CD14-positive monocyte (primary cell): ENCODE data around the gene COL4A1. TPM values are rescaled to one million over a fixed set of nuclear protein-coding genes. Genes with fewer than 3 reads are reported as not detected.
A peak's percentile ranks its signal among the peaks of the same experiment; 100 is the strongest.

Experiments
- DNase-seq, 3 donors: peaks; one replicate each; pipeline ENCODE4 v3.0.0-alpha.2; 2011 to 2022
- H2AFZ ChIP-seq: 2 replicates; pipeline ENCODE4 v1.6.0; 2012; ENCODE audit warnings: mild to moderate bottlenecking, low read depth, low read length, inconsistent platforms; ENCODE audit not compliant: insufficient read depth, poor library complexity, severe bottlenecking
- H3K27ac ChIP-seq, 2 donors: 1 replicate in 1 of 2; 2 replicates in 1 of 2; pipeline ENCODE4 v1.5.1; 2012 to 2013; ENCODE audit warnings: low read length in 2 of 2, control low read depth in 1 of 2, inconsistent platforms in 1 of 2, low read depth in 1 of 2, mild to moderate bottlenecking in 1 of 2
- H3K27me3 ChIP-seq, 2 donors: one replicate each; pipeline versions ENCODE4 v1.6.0 to v1.6.1; 2011 to 2013; ENCODE audit warnings: low read length in 2 of 2; ENCODE audit not compliant: control insufficient read depth in 2 of 2, insufficient read depth in 2 of 2
- H3K36me3 ChIP-seq, 2 donors: replicated peaks in 1 of 2; 1 replicate in 1 of 2; 2 replicates in 1 of 2; pipeline versions ENCODE4 v1.5.1 to v1.6.1; 2012 to 2013; ENCODE audit warnings: low read length in 2 of 2, control low read depth in 1 of 2, inconsistent platforms in 1 of 2, mild to moderate bottlenecking in 1 of 2; ENCODE audit not compliant: insufficient read depth in 2 of 2, control insufficient read depth in 1 of 2
- H3K4me1 ChIP-seq, 2 donors: 1 replicate in 1 of 2; 2 replicates in 1 of 2; pipeline versions ENCODE4 v1.5.1 to v1.6.1; 2012 to 2013; ENCODE audit warnings: low read length in 2 of 2, control low read depth in 1 of 2, inconsistent platforms in 1 of 2, mild to moderate bottlenecking in 1 of 2, moderate library complexity in 1 of 2; ENCODE audit not compliant: insufficient read depth in 2 of 2, control insufficient read depth in 1 of 2
- H3K4me2 ChIP-seq: replicated peaks from 2 replicates; pipeline ENCODE3; 2012; ENCODE audit warnings: low read length, moderate library complexity, mild to moderate bottlenecking; ENCODE audit not compliant: poor library complexity, severe bottlenecking; ENCODE audit errors: extremely low read depth
- H3K4me3 ChIP-seq, 3 experiments: fragments of 200-600 bp in 1 of 3; sonication (generic) in 1 of 3; replicated peaks in 1 of 3; 1 replicate in 2 of 3; 2 replicates in 1 of 3; pipeline ENCODE4 v1.5.1; 2011 to 2013; ENCODE audit warnings: low read length in 3 of 3, mild to moderate bottlenecking in 3 of 3, control low read depth in 2 of 3, low read depth in 2 of 3, inconsistent platforms in 1 of 3, moderate library complexity in 1 of 3
- H3K79me2 ChIP-seq: 2 replicates; pipeline ENCODE4 v1.6.0; 2012; ENCODE audit warnings: mild to moderate bottlenecking, control low read depth, inconsistent platforms, low read length, moderate library complexity; ENCODE audit not compliant: insufficient read depth
- H3K9ac ChIP-seq: 2 replicates; pipeline ENCODE4 v1.6.0; 2017; ENCODE audit warnings: low read length, mild to moderate bottlenecking; ENCODE audit not compliant: insufficient read depth, poor library complexity, severe bottlenecking
- H3K9me3 ChIP-seq, 2 donors: replicated peaks in 1 of 2; 1 replicate in 1 of 2; 2 replicates in 1 of 2; pipeline versions ENCODE4 v1.5.1 to v1.6.1; 2012 to 2013; ENCODE audit warnings: low read length in 2 of 2, control low read depth in 1 of 2; ENCODE audit not compliant: control insufficient read depth in 1 of 2, insufficient read depth in 1 of 2
- H4K20me1 ChIP-seq: 2 replicates; pipeline ENCODE4 v1.6.0; 2012; ENCODE audit warnings: mild to moderate bottlenecking, low read length, control low read depth, moderate library complexity; ENCODE audit not compliant: insufficient read depth
- H3K27ac Mint-ChIP-seq, 7 donors: one replicate each; pipeline ENCODE4 v1.8.0; 2020; ENCODE audit warnings: mild to moderate bottlenecking in 7 of 7, mixed read lengths in 7 of 7, moderate library complexity in 6 of 7, inconsistent platforms in 2 of 7
- H3K27me3 Mint-ChIP-seq, 3 donors: one replicate each; pipeline ENCODE4 v1.8.0; 2021 to 2022; ENCODE audit warnings: low read depth in 3 of 3, mild to moderate bottlenecking in 3 of 3, mixed read lengths in 3 of 3, moderate library complexity in 3 of 3, inconsistent platforms in 1 of 3
- H3K36me3 Mint-ChIP-seq, 2 donors: one replicate each; pipeline ENCODE4 v1.8.0; 2020; ENCODE audit warnings: mixed read lengths in 2 of 2, inconsistent platforms in 1 of 2, mild to moderate bottlenecking in 1 of 2
- H3K4me1 Mint-ChIP-seq: one replicate; pipeline ENCODE4 v1.8.0; 2020; ENCODE audit warnings: mild to moderate bottlenecking, mixed read lengths
- H3K4me3 Mint-ChIP-seq, 2 donors: one replicate each; pipeline ENCODE4 v1.8.0; 2020; ENCODE audit warnings: mild to moderate bottlenecking in 2 of 2, mixed read lengths in 2 of 2, moderate library complexity in 1 of 2
- H3K9me3 Mint-ChIP-seq, 7 donors: one replicate each; pipeline ENCODE4 v1.8.0; 2020 to 2022; ENCODE audit warnings: mixed read lengths in 7 of 7, mild to moderate bottlenecking in 6 of 7, moderate library complexity in 6 of 7, inconsistent platforms in 2 of 7
- WGBS: methylation state at CpG from one replicate; pipeline ENCODE4 v1.1.5; 2013; ENCODE audit warnings: missing lambda C conversion rate; ENCODE audit not compliant: insufficient coverage; 5-methylcytosine and 5-hydroxymethylcytosine counted together
- intact Hi-C, 2 donors: fragments of 100-400 bp; cut with micrococcal nuclease; formaldehyde crosslinking; loops; one replicate each; pipeline versions ENCODE4 v1.15.0 to v1.15.1; 2023
- polyA plus RNA-seq, 3 donors: library from polyadenylated mRNA; depleted of rRNA in 1 of 3; unstranded in 2 of 3; stranded (reverse) in 1 of 3; fragments of 300-500 nt in 2 of 3; fragments of >200 nt in 1 of 3; fragmentation: Illumina TruSeq in 2 of 3; gene quantifications; 1 replicate in 2 of 3; 2 replicates in 1 of 3; pipeline ENCODE4 v1.2.3, GENCODE V29; 2012 to 2021
- TF ChIP-seq, protein P1 (sequence below): fragments of 200-600 bp; IDR thresholded peaks from one replicate; pipeline ENCODE4 v1.8.0; 2022; ENCODE audit warnings: antibody characterized with exemption, mild to moderate bottlenecking

The COL4A1 gene
- polyA plus RNA-seq, 3 donors: 0.16 to 0.25 TPM; not detected in 1

GRCh38 chr13:110262082-110262436, 44.9 kb downstream of the COL4A1 start:
- H3K79me2 ChIP-seq: no peaks in the 10 kb centered on the region
- H3K27ac Mint-ChIP-seq: no peak overlapping the region
- no peaks in the 10 kb centered on the region for H3K4me1 Mint-ChIP-seq
- no peak overlapping the region for H2AFZ ChIP-seq
- no peaks in the 10 kb centered on the region for H3K4me1 ChIP-seq
- no peak overlapping the region for H3K4me2 ChIP-seq
- H3K36me3 Mint-ChIP-seq: no peaks in the 10 kb centered on the region
- no peaks in the 10 kb centered on the region for H3K9me3 ChIP-seq
- H3K36me3 ChIP-seq: no peaks in the 10 kb centered on the region
- H3K27ac ChIP-seq: no peak overlapping the region
- no peak overlapping the region for H3K9ac ChIP-seq
- no peak overlapping the region for H3K4me3 ChIP-seq
- H3K27me3 Mint-ChIP-seq: peaks cover 21 to 45% (median 22%) of the 10 kb centered on the region in 3 donors
- TF ChIP-seq, protein P1, sequence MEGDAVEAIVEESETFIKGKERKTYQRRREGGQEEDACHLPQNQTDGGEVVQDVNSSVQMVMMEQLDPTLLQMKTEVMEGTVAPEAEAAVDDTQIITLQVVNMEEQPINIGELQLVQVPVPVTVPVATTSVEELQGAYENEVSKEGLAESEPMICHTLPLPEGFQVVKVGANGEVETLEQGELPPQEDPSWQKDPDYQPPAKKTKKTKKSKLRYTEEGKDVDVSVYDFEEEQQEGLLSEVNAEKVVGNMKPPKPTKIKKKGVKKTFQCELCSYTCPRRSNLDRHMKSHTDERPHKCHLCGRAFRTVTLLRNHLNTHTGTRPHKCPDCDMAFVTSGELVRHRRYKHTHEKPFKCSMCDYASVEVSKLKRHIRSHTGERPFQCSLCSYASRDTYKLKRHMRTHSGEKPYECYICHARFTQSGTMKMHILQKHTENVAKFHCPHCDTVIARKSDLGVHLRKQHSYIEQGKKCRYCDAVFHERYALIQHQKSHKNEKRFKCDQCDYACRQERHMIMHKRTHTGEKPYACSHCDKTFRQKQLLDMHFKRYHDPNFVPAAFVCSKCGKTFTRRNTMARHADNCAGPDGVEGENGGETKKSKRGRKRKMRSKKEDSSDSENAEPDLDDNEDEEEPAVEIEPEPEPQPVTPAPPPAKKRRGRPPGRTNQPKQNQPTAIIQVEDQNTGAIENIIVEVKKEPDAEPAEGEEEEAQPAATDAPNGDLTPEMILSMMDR: no peak
- no peak for DNase-seq
- peak overlapping the region in 1 of 2 donors; percentile 13 for H3K4me3 Mint-ChIP-seq
- H3K27me3 ChIP-seq: peaks cover 0 to 12% of the 10 kb centered on the region in 2 donors
- no peaks in the 10 kb centered on the region for H4K20me1 ChIP-seq
- WGBS: 81% methylated on average over 8 of the region's 11 CpGs
- peaks cover 0 to 2% (median 2%) of the 10 kb centered on the region in 7 donors for H3K9me3 Mint-ChIP-seq
- intact Hi-C loops: no loop called here

DNA sequence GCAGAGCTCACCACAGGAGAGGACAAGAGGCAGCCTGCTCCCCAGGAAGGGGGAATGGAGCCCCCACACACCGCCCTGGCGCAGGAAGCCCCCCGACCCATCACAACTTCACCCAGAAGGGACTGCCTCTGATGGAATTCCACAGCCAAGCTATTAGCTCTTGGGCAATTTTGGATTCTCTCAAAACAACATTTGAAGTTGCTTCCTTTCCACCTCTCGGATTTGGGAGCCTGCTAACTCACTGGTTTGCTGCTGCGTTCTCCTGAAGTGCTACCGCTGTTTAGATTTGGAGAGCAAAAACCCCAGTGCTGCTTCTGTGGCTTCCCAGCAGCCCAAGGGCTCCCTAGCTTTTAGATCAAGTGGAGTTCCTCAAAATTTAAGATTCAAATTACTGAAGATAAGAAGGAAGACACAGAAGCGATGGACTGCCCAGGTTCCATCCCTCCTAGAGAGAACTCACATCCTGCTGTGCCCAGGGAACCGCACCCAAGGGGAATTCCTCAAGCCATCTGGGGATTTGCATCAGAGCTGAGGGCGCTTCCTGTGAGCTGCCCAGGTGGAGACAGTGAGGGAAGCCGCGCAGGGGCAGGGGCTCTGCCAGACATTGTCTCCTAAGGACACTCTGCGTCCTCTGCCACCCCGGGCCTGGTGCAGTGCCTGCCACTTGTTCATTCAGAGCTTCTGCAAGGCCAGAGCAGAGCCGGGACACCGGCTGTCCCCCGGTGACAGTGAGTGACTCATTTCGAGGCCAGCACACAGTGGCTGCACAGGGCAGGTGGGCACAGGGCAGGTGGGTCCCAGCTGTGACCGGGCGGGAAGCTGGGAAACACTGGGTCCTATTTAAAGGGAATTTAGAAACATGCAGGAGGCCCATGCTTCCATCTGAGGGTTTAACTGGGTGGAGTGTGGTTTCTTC, 45.5 kb downstream of the COL4A1 start:
- Mint-ChIP-seq H3K27me3 (peaks cover 20 to 42% (median 23%) of the 10 kb centered on the region in 3 donors), H3K9me3 (peaks cover 0 to 2% (median 2%) of the 10 kb centered on the region in 7 donors), H3K27ac (no peak overlapping the region), H3K36me3 (no peaks in the 10 kb centered on the region), H3K4me3 (peak overlapping the region in 1 of 2 donors; percentile 13), H3K4me1 (no peaks in the 10 kb centered on the region)
- WGBS: 92% methylated on average over 17 of the region's 19 CpGs
- TF ChIP-seq, protein P1: no peak
- Histone ChIP-seq H3K27ac (no peak overlapping the region), H3K4me1 (no peaks in the 10 kb centered on the region), H3K9ac (no peak overlapping the region), H3K27me3 (peaks cover 0 to 11% of the 10 kb centered on the region in 2 donors), H3K36me3 (no peaks in the 10 kb centered on the region), H3K9me3 (no peaks in the 10 kb centered on the region), H4K20me1 (no peaks in the 10 kb centered on the region), H3K4me3 (no peak overlapping the region), H3K4me2 (no peak overlapping the region), H3K79me2 (no peaks in the 10 kb centered on the region), H2AFZ (no peak overlapping the region)
- intact Hi-C loops: no loop called here
- DNase-seq: no peak
